ENCODE measurements around the gene EPO. TPM values are rescaled to one million over a fixed set of nuclear protein-coding genes. Genes with fewer than 3 reads are reported as not detected.

Gene EPO
- total and polyA plus RNA-seq, 4 donors = 1.3 to 22.9 (median 3.4) TPM

GRCh38 chr7:100671353-100672327 lies 48.6 kb upstream of the EPO start:
- Histone ChIP-seq H3K4me1 (ENCODE audit: control insufficient read depth in 4 of 4, insufficient read depth in 4 of 4, low read length in 3 of 4) (peaks cover 0 to 8% (median 5%) of the 10 kb centered on the region in 4 donors), H3K27me3 (ENCODE audit: control insufficient read depth in 4 of 4, insufficient read depth in 4 of 4, low read length in 3 of 4) (no peaks in the 10 kb centered on the region), H3K4me3 (ENCODE audit: low read depth in 1 of 3, low read length in 3 of 3) (no peak overlapping the region), H3K9ac (ENCODE audit: low read depth in 1 of 2, low read length in 2 of 2) (no peak overlapping the region), H3K27ac (ENCODE audit: low read depth in 1 of 2, low read length in 2 of 2) (no peak overlapping the region), H3K9me3 (ENCODE audit: control insufficient read depth in 4 of 4, low read length in 3 of 4) (no peaks in the 10 kb centered on the region), H3K36me3 (ENCODE audit: control insufficient read depth in 4 of 4, insufficient read depth in 3 of 4, low read depth in 1 of 4, low read length in 3 of 4) (peaks cover 0 to 1% (median 0%) of the 10 kb centered on the region in 4 donors)
- TF ChIP-seq GABPA (IDR thresholded peaks at IDR 0.05 in 1 of 2, conservative IDR thresholded peaks at IDR 0.05 in 1 of 2) = no peak
- TF ChIP-seq RAD21 (IDR thresholded peaks at IDR 0.05) = no peak
- TF ChIP-seq, protein P1, sequence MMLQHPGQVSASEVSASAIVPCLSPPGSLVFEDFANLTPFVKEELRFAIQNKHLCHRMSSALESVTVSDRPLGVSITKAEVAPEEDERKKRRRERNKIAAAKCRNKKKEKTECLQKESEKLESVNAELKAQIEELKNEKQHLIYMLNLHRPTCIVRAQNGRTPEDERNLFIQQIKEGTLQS (IDR thresholded peaks at IDR 0.05) = no peak
- TF ChIP-seq JUND (IDR thresholded peaks at IDR 0.05) = no peak
- TF ChIP-seq, protein P2, sequence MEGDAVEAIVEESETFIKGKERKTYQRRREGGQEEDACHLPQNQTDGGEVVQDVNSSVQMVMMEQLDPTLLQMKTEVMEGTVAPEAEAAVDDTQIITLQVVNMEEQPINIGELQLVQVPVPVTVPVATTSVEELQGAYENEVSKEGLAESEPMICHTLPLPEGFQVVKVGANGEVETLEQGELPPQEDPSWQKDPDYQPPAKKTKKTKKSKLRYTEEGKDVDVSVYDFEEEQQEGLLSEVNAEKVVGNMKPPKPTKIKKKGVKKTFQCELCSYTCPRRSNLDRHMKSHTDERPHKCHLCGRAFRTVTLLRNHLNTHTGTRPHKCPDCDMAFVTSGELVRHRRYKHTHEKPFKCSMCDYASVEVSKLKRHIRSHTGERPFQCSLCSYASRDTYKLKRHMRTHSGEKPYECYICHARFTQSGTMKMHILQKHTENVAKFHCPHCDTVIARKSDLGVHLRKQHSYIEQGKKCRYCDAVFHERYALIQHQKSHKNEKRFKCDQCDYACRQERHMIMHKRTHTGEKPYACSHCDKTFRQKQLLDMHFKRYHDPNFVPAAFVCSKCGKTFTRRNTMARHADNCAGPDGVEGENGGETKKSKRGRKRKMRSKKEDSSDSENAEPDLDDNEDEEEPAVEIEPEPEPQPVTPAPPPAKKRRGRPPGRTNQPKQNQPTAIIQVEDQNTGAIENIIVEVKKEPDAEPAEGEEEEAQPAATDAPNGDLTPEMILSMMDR (IDR thresholded peaks at IDR 0.05; ENCODE audit: low read depth, low read length, missing input control) = no peak
- TF ChIP-seq FOXA2 (IDR thresholded peaks at IDR 0.05) = no peak
- no peak for TF ChIP-seq TAF1 (conservative IDR thresholded peaks at IDR 0.05)
- TF ChIP-seq FOXA1 (IDR thresholded peaks at IDR 0.05) = no peak
- DNase-seq (ENCODE audit: low spot score) = no peak
- WGBS = 92% methylated on average over 18 of the region's 18 CpGs

DNA sequence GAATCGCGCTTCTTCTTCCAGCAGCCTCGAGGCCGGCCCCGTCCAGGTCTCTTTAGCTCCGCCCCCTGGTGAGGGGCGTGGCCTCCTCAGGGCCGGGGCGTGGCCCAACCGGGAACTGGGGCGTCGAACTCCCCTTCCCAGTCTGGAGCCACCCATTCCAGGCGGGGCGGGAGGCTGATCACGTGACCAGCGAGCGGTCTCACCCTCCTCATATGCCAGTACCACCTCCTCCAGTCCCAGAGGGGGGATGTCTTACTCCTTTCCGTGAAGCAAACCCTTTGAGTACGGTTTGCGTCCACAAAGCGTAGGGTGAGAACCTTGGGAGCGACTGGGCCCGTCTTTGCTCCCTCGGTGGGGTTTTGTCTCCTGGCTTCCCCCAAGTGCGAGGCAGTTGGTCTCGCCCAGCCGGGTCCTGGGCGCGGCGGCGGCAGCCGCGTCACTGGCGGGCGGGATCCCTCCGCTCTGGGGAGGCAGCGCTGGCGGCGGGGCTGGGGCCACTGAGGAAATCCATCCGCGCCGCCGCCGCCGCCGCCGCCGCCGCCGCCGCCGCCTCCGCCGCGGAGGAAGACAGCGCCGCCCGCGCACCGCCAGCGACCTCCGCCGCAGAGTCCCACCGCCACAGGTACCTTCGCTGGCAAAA lies 46.8 kb upstream of the EPO start, which contains the start of gene GNB2:
Gene GNB2, plus strand, starts transcription at position 439 of the 640 bp plus-strand sequence. CDS start 2,526 bp downstream, outside the sequence.
- Histone ChIP-seq H3K4me1 (ENCODE audit: control insufficient read depth in 4 of 4, insufficient read depth in 4 of 4, low read length in 3 of 4) (peaks cover 0 to 11% (median 7%) of the 10 kb centered on the region in 4 donors), H3K27me3 (ENCODE audit: control insufficient read depth in 4 of 4, insufficient read depth in 4 of 4, low read length in 3 of 4) (no peaks in the 10 kb centered on the region), H3K27ac (ENCODE audit: low read depth in 1 of 2, low read length in 2 of 2) (peak within 1 kb of the TSS; percentile 94 to 100), H3K4me3 (ENCODE audit: low read depth in 1 of 3, low read length in 3 of 3) (peak within 1 kb of the TSS; percentile 81 to 92 (median 91)), H3K36me3 (ENCODE audit: control insufficient read depth in 4 of 4, insufficient read depth in 3 of 4, low read depth in 1 of 4, low read length in 3 of 4) (peaks cover 6 to 19% (median 9%) of the 10 kb centered on the region in 4 donors), H3K9ac (ENCODE audit: low read depth in 1 of 2, low read length in 2 of 2) (peak within 1 kb of the TSS; percentile 73 to 84), H3K9me3 (ENCODE audit: control insufficient read depth in 4 of 4, low read length in 3 of 4) (no peaks in the 10 kb centered on the region)
- TF ChIP-seq RAD21 (IDR thresholded peaks at IDR 0.05) = peak; percentile 5 to 39
- TF ChIP-seq FOXA2 (IDR thresholded peaks at IDR 0.05) = no peak
- peak in 1 of 2 donors; percentile 53 for TF ChIP-seq GABPA (IDR thresholded peaks at IDR 0.05 in 1 of 2, conservative IDR thresholded peaks at IDR 0.05 in 1 of 2)
- TF ChIP-seq HNF4A (conservative IDR thresholded peaks at IDR 0.05) = peak; percentile 20 to 29
- TF ChIP-seq RXRA (IDR thresholded peaks at IDR 0.05) = peak; percentile 66 to 71
- peak; percentile 27 for TF ChIP-seq TAF1 (conservative IDR thresholded peaks at IDR 0.05)
- TF ChIP-seq ZBTB33 (IDR thresholded peaks at IDR 0.05) = peak; percentile 73
- TF ChIP-seq, protein P2 (IDR thresholded peaks at IDR 0.05; ENCODE audit: low read depth, low read length, missing input control) = no peak
- peak; percentile 84 for TF ChIP-seq MAX (IDR thresholded peaks at IDR 0.05)
- peak; percentile 78 for TF ChIP-seq SP1 (IDR thresholded peaks at IDR 0.05)
- peak; percentile 54 for TF ChIP-seq REST (IDR thresholded peaks at IDR 0.05)
- TF ChIP-seq YY1 (IDR thresholded peaks at IDR 0.05) = peak; percentile 77
- no peak for TF ChIP-seq NR2F2 (IDR thresholded peaks at IDR 0.05)
- TF ChIP-seq, protein P1 (IDR thresholded peaks at IDR 0.05) = no peak
- peak in 1 of 2 donors; percentile 10 for TF ChIP-seq JUND (IDR thresholded peaks at IDR 0.05)
- TF ChIP-seq FOXA1 (IDR thresholded peaks at IDR 0.05) = peak; percentile 34
- no peak for TF ChIP-seq HNF4G (IDR thresholded peaks at IDR 0.05)
- peak; percentile 8 to 63 for TF ChIP-seq EGR1 (IDR thresholded peaks at IDR 0.05; ENCODE audit: low read depth in 2 of 2)
- under 1% methylated on average over 65 of the region's 65 CpGs for WGBS
- peak; percentile 100 for DNase-seq (ENCODE audit: low spot score)
